DND-41 (cell line): ENCODE results near the gene C13orf46.

ENCODE experiments used
- ATAC-seq: fragments of 200-7000 bp; cut with Tn5 transposase; 3 replicates; pipeline ENCODE4 v1.9.1; 2021; ENCODE audit warnings: low read depth; ENCODE audit not compliant: insufficient read depth
- DNase-seq: peaks from one replicate; pipeline ENCODE4 v3.0.0-alpha.2; 2020
- H2AFZ ChIP-seq: 2 replicates; pipeline ENCODE4 v1.6.0; 2012; ENCODE audit warnings: low read depth, low read length
- H3K27ac ChIP-seq: 2 replicates; pipeline ENCODE4 v1.5.1; 2012; ENCODE audit warnings: low read length, inconsistent platforms
- H3K27me3 ChIP-seq: fragments of 200-600 bp; sonication (generic); 2 replicates; pipeline ENCODE4 v1.6.0; 2012; ENCODE audit warnings: low read length, mild to moderate bottlenecking, inconsistent platforms; ENCODE audit not compliant: insufficient read depth, poor library complexity
- H3K36me3 ChIP-seq: 2 replicates; pipeline ENCODE4 v1.5.1; 2012; ENCODE audit warnings: low read length, inconsistent platforms; ENCODE audit not compliant: insufficient read depth
- H3K4me1 ChIP-seq: 2 replicates; pipeline ENCODE4 v1.5.1; 2012; ENCODE audit warnings: mild to moderate bottlenecking, low read length; ENCODE audit not compliant: insufficient read depth
- H3K4me2 ChIP-seq: 2 replicates; pipeline ENCODE4 v1.6.0; 2012; ENCODE audit warnings: mild to moderate bottlenecking, moderate library complexity, low read length, inconsistent platforms; ENCODE audit not compliant: insufficient read depth
- H3K4me3 ChIP-seq, 2 experiments: fragments of 200-600 bp in 1 of 2; shearing (Covaris generic) in 1 of 2; 2 replicates each; pipeline ENCODE4 v1.5.1; 2012 to 2016; ENCODE audit warnings: inconsistent platforms in 2 of 2, low read length in 2 of 2, mild to moderate bottlenecking in 2 of 2, low read depth in 1 of 2, moderate library complexity in 1 of 2
- H3K79me2 ChIP-seq: 2 replicates; pipeline ENCODE4 v1.6.0; 2012; ENCODE audit warnings: low read length, inconsistent platforms; ENCODE audit not compliant: insufficient read depth
- H3K9ac ChIP-seq: 2 replicates; pipeline ENCODE4 v1.6.0; 2012; ENCODE audit warnings: low read depth, mild to moderate bottlenecking, inconsistent platforms, low read length, moderate library complexity
- H3K9me3 ChIP-seq: 2 replicates; pipeline ENCODE4 v1.5.1; 2012; ENCODE audit warnings: low read length, moderate library complexity, mild to moderate bottlenecking, inconsistent platforms; ENCODE audit not compliant: insufficient read depth, severe bottlenecking
- H4K20me1 ChIP-seq: 2 replicates; pipeline ENCODE4 v1.6.0; 2012; ENCODE audit warnings: low read length; ENCODE audit not compliant: insufficient read depth
- CTCF ChIP-seq: IDR thresholded peaks from 2 replicates; pipeline ENCODE4 v1.5.1; 2012; ENCODE audit warnings: borderline replicate concordance, low read length, moderate library complexity, mild to moderate bottlenecking; ENCODE audit not compliant: poor library complexity, severe bottlenecking; ENCODE audit errors: extremely low read depth
- EZH2 ChIP-seq: IDR thresholded peaks from 3 replicates; pipeline ENCODE4 v1.6.1; 2012; ENCODE audit warnings: borderline replicate concordance, low read depth, mild to moderate bottlenecking, moderate library complexity, low read length, inconsistent platforms; ENCODE audit not compliant: severe bottlenecking

Gene C13orf46

DNA sequence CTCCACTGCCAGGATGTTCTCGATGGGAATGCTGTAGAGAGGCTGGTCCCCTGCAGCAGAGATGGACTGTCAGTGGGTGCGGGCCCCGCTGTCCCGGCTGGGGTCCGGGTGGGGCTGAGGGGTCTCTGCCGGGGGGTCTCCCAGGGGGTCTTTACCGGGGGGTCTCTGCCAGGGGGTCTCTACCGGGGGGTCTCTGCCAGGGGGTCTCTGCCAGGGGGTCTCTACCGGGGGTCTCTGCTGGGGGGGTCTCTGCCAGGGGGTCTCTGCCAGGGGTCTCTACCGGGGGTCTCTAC lies 25.7 kb upstream of the C13orf46 start:
- no peaks in the 10 kb centered on the region for H3K27me3 ChIP-seq
- H3K9me3 ChIP-seq, result no peaks in the 10 kb centered on the region
- ATAC-seq (no peak), DNase-seq (no peak)
- H2AFZ ChIP-seq, result no peak overlapping the region
- TF ChIP-seq EZH2 (no peak), CTCF (no peak)
- no peaks in the 10 kb centered on the region for H3K79me2 ChIP-seq
- no peaks in the 10 kb centered on the region for H3K4me1 ChIP-seq
- peaks cover 4% of the 10 kb centered on the region for H4K20me1 ChIP-seq
- no peak overlapping the region for H3K4me3 ChIP-seq
- H3K4me2 ChIP-seq, result no peak overlapping the region
- no peak overlapping the region for H3K9ac ChIP-seq
- no peak overlapping the region for H3K27ac ChIP-seq
- peaks cover 57% of the 10 kb centered on the region for H3K36me3 ChIP-seq

GRCh38 chr13:113998781-113999617 lies 25.1 kb upstream of the C13orf46 start:
- TF ChIP-seq EZH2 (no peak), CTCF (no peak)
- H2AFZ ChIP-seq, result no peak overlapping the region
- ATAC-seq, result no peak

DNA sequence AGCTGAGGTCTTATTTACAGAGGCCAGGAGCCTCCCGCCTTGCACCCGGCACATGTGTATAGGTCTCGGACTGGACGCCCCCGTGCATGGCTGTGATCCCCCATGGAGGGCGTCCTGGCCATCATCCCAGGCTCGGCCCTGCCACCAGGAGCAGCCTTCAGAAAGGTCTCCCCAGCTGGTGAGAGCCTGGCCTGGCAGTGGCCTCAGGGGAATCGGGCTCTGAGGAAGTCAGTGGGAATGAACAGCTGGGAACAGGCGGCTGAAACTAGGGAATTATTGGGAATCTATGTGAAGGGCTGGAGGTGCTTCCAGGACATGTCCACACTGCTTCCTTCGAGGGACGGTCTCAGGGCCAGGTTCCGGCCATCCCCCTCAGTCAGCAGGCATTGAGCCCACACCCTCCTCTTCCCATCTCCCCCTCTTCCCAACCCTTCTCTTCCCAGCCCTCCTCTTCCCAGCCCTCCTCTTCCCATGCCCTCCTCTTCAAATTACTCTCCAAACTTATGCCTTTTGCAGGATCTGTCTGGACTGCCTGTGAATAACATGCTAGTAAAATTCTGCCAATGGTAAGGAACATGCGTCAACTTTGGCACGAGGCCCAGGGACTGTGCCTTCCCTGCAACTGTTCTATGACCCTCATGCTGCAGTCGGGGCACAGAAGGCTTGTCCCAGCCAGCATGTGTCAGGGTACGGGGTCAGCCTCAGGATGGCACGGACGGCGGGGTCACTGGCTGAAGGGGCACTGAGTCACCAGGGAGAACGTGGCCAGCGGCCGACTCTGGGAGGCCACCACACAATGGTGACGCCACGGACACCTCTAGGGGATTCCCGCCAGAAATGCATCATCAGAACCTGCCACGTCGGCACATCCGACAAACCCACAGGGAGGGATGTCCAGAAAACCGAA lies 24.2 kb upstream of the C13orf46 start:
- peaks cover 57% of the 10 kb centered on the region for H3K36me3 ChIP-seq
- no peaks in the 10 kb centered on the region for H3K79me2 ChIP-seq
- no peak overlapping the region for H2AFZ ChIP-seq
- H3K4me1 ChIP-seq, result no peaks in the 10 kb centered on the region
- H3K9ac ChIP-seq, result no peak overlapping the region
- H3K27ac ChIP-seq, result no peak overlapping the region
- H3K4me2 ChIP-seq, result no peak overlapping the region
- H3K27me3 ChIP-seq, result no peaks in the 10 kb centered on the region
- peaks cover 4% of the 10 kb centered on the region for H4K20me1 ChIP-seq
- ATAC-seq (no peak), DNase-seq (no peak)
- H3K4me3 ChIP-seq, result no peak overlapping the region
- TF ChIP-seq CTCF (no peak), EZH2 (no peak)
- H3K9me3 ChIP-seq, result no peaks in the 10 kb centered on the region

More at GRCh38 chr13:113998781-113999617, 25.1 kb upstream of the C13orf46 start:
- H3K79me2 ChIP-seq, result no peaks in the 10 kb centered on the region
- H3K4me2 ChIP-seq, result no peak overlapping the region
- H3K4me3 ChIP-seq, result no peak overlapping the region
- peaks cover 57% of the 10 kb centered on the region for H3K36me3 ChIP-seq
- no peaks in the 10 kb centered on the region for H3K9me3 ChIP-seq
- no peaks in the 10 kb centered on the region for H3K27me3 ChIP-seq
- H3K27ac ChIP-seq, result no peak overlapping the region
- no peaks in the 10 kb centered on the region for H3K4me1 ChIP-seq
- DNase-seq, result no peak
- H3K9ac ChIP-seq, result no peak overlapping the region
- H4K20me1 ChIP-seq, result peaks cover 4% of the 10 kb centered on the region
